Measurements from ENCODE around the gene IGFL2.

DNA sequence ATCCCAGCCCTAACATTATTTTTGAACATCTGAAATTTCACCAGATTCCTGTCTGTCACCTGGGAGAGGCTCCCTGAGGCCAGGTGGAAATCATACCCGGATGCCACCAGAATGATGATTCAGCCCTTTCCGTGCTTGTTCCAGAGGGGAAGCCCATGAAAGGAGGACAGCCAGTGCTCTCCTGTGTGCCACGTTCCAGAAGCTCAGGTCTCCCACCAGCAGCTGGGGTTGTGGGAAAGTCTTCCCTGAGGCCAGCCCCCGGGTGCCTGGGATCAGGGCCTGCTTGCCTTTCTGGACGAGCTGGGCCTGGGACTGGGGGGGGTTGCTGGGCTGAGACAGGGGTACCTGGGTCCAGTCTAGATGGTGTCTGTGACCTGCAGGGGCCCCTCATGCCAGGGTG, 56.0 kb downstream of the IGFL2 start:
- TF ChIP-seq, protein P1, sequence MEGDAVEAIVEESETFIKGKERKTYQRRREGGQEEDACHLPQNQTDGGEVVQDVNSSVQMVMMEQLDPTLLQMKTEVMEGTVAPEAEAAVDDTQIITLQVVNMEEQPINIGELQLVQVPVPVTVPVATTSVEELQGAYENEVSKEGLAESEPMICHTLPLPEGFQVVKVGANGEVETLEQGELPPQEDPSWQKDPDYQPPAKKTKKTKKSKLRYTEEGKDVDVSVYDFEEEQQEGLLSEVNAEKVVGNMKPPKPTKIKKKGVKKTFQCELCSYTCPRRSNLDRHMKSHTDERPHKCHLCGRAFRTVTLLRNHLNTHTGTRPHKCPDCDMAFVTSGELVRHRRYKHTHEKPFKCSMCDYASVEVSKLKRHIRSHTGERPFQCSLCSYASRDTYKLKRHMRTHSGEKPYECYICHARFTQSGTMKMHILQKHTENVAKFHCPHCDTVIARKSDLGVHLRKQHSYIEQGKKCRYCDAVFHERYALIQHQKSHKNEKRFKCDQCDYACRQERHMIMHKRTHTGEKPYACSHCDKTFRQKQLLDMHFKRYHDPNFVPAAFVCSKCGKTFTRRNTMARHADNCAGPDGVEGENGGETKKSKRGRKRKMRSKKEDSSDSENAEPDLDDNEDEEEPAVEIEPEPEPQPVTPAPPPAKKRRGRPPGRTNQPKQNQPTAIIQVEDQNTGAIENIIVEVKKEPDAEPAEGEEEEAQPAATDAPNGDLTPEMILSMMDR (IDR thresholded peaks at IDR 0.05): no peak
- TF ChIP-seq ZFX (IDR thresholded peaks at IDR 0.05; ENCODE audit: borderline replicate concordance): no peak

Measured in 22Rv1 (cell line).